HG03442 (cell line): ENCODE measurements around the gene STYXL1.

Experiments
- ATAC-seq: cut with Tn5 transposase; IDR thresholded peaks from one replicate; pipeline ENCODE4 v1.9.1; 2021; ENCODE audit warnings: mild to moderate bottlenecking, moderate library complexity; ENCODE audit not compliant: unreplicated experiment

STYXL1 gene

DNA sequence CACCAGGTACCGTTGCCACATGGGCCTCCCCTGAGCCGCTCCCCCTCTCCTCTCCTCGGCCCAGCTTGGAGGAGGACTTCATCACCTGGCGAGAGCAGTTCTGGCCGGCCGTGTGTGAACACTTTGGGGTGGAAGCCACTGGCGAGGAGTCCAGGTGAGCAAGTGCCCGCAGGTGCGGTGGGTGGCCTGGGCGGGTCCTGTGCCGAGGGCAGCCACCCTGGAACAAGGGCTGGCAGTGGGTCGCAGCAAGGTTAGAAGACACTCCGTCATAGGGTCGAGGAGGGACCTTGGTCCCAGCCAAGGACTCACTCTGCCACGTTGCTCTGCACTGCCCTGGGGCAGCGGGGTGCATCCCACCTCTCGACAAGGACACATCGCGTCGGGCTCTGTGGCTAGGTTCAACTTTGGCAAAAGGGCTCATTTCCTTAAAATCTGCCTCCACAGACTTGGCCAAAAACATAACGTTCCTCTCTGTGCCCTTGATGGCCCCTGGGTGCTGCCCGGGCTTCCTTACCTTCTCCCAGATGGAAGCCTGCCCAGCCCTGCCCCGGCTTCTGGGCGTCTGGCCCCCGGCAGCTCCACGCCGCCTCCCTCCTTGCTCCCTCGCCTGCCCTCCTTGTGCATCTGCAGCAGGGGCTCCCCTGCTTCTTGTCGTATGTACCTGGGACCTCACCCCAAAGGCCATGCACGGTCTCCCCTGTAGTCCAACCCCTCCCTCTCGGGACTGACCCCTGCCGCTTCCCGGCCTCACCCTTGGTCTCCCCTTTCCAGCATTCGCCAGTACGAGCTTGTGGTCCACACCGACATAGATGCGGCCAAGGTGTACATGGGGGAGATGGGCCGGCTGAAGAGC is 66.1 kb downstream of the STYXL1 start:
- ATAC-seq = no peak

DNA sequence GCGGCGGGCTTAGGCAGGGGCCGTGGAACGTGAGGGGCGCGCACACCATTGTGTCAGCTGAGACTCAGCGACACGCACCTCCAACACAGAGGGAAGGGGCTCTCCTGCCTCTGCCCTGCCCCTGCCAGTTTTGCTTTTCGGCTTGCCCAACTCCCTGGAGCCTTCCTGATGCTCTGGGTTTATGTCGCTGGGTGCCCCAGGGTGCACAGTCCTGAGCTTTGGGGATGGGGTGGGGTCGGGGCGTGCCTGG is 66.7 kb downstream of the STYXL1 start:
- no peak for ATAC-seq

DNA sequence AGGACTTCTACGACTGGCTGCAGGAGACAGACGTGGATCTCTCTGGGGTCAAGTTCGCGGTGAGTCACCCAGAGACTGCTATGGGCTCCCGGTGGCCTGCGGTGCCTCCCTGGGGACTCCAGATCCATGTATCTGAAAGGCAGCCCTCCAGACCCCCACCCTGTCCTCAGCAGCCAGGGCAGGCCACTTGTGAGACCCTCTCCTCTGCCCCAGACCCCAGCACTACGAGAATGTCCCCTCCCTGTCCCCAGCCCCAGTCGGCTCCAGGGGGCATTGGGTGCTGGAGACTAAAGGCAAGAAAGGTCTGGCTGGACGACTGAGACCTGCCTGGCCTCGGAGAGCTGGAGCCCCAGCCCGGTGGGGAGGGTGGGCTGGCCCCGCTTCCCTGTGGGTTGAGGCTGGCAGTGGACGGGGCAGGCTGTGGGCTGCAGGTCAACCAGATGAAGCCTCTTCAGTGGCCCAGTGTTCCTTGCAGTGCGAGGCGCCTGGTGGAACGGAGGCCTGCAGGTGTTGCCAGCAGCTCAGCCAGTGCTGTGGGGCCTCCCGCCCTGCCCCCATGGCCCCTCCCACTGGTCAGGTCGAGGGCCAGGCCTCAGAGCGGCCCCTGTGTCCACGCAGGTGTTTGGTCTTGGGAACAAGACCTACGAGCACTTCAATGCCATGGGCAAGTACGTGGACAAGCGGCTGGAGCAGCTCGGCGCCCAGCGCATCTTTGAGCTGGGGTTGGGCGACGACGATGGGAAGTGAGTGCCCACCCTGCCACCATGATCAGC is 67.2 kb downstream of the STYXL1 start:
- ATAC-seq = no peak

- no peak for ATAC-seq
These were observed 67.9 kb downstream of the STYXL1 start for GRCh38 chr7:75979759-75980429.

- ATAC-seq = no peak
These were observed 70.1 kb downstream of the STYXL1 start for GRCh38 chr7:75977743-75978142.

DNA sequence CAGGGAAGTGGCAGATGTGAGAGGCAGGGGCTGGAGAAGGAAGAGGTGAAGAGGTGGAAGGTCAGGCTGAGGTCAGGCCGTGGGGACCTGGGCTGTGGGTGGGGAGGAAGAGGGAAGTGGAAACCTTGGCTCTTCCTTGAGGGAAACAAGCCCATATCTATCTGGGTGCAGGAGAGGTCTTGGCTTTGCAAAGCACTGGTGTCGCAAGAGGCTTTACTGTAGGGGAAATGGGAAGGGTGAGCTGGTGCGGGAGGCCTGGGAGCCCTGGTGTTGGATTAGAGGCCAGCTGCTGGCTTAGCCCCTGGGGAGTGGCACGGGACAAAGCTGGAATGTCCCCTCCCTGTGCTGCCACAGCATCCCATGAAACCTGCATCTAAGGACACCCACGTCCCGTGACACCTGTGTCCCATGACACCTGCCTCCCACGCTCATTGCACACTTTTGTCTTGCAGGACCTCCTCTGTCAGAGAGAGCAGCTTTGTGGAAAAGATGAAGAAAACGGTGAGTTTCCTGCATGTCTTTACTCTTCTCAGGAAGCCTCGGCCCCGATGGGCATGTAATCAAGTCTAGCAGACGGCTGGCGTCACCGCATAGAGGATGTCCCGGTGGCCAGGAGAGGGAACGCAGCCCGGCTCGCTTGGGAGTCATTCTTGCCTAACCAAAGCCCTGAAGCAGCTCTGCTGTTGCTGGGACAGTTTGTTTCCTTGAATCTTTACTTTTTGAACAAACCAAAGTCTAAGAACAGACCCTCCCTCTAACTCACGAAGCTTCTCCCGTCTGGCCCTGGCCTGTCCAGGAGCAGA is 75.6 kb downstream of the STYXL1 start:
- no peak for ATAC-seq

GRCh38 chr7:75971309-75971960 is 76.4 kb downstream of the STYXL1 start:
- ATAC-seq = no peak

DNA sequence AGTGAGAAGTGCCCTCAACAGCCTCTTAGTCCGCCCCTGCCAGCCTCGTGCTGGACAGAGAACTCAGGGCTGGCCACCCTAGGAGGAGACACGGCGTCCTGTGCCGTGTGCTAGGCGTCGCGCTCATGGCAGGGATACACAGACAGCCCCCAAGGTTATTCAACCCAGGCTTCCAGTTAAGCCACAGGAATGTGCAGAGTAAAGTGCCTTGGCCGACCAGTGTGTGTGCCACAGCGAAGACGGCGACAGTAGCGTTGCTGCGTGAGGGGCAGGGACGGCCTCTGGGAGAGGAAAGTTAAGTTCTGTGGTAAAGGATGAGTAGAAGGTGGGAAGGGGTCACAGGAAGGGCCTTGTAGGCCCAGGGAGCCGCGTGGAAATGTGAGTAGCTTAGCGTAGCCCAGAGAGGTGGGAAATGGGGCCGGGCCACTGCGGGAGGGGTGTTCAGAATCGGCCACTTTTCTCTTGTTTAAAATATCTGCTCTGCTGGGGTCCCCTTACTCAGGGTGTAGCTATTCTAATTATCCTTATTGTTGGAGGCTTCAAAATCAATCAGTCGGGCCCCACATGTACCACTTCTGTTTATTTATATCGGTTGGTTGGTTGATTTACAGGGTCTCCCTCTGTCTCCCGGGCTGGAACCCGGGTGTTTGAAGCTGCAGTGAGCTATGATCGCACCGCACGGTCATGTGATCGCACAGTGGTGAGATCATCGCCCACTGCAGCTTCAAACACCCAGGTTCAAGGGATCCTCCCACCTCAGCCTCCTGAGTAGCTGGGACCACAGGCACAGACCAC is 77.9 kb downstream of the STYXL1 start:
- no peak for ATAC-seq

DNA sequence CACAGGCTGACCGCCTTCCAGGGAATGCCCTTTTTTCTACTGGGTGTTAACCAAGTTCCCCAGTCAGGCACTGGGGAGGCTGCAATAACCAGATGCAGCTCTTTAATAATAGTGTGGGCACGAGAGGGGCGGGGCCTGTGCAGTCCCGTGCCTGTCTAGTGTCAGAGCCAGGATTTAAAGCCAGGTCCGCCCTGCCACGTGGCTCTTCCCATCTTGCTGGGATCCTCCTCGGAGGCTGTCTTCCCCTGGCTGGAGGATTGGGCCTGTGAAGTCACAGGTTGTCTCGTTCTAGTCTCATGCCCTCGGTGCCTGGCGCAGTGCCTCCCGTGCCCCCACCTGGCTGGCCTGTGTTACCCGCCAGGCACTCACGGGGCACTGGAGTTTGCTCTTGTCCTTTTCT is 78.6 kb downstream of the STYXL1 start:
- no peak for ATAC-seq

DNA sequence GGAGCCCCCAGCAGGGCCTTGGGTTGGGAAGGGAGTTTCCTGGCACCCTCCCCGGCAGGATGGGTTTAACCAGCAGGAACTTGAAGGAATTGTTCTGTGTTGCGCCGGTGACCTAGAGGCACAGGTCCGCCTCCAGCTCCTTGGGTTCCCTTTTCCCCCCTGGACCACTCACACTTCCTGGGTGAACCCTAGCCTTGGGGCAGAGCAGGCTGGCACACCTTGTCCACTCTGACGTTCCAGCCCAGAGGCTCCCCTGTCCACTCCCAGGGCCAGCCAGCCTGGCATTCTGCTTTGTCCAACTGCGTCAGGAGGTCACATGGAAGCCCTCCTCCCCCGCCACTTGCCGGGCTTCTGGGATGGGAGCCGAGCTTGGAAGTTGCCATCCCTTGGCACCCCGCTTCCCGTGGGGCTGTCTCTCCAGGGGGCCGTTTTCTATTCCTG is 79.2 kb downstream of the STYXL1 start:
- no peak for ATAC-seq

DNA sequence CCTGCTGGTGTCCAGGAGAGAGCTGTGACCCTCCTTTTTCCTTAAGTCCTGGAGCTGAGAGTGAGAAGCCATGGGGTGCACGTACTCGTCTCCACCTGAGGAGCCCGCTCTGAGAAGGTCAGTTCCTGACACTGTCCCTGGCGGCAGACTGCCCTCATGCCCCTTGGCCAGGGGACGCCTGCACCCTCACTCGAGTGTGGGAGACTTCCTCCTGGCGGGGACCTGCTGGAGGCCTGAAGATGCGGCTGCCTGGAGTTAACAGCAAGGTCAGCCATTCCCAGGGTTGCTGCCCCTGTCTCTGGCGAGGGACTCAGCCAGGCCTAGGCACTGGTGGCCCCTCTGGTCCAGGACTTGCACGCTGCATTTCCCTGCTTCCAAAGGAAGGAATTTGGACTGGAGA is 79.8 kb downstream of the STYXL1 start:
- no peak for ATAC-seq

DNA sequence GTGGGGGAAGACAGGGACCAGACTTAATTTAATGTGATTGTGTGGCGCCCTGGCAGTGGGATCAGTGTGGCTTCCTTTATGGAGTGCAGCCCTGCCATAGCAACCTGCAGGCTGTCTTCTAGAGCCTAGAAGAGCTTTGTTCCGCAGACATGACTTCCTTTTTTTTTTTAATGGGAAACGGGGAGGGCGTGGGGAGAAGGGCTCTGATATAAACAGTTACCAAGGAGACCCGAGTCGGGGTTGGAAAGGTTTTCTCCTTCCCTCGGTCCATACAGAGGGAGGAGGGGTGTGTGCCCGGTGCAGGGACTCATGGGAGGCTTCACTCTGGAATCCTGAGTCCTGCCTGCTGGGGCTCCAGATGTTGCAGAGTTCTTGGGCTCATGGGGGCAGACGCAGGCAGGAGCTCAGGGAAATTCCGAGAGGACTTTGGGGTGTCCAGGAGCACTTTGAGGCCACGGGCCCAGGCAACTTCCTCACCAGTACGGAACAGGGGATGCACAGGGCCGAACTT is 80.3 kb downstream of the STYXL1 start:
- ATAC-seq = no peak

- ATAC-seq = no peak
These were observed 80.7 kb downstream of the STYXL1 start for GRCh38 chr7:75967055-75967454.

- ATAC-seq = no peak
These were observed 81.4 kb downstream of the STYXL1 start for GRCh38 chr7:75966190-75966961.

GRCh38 chr7:75965617-75966016 is 82.2 kb downstream of the STYXL1 start:
- no peak for ATAC-seq

- ATAC-seq = no peak
These were observed 84.3 kb downstream of the STYXL1 start for GRCh38 chr7:75963381-75963995.

DNA sequence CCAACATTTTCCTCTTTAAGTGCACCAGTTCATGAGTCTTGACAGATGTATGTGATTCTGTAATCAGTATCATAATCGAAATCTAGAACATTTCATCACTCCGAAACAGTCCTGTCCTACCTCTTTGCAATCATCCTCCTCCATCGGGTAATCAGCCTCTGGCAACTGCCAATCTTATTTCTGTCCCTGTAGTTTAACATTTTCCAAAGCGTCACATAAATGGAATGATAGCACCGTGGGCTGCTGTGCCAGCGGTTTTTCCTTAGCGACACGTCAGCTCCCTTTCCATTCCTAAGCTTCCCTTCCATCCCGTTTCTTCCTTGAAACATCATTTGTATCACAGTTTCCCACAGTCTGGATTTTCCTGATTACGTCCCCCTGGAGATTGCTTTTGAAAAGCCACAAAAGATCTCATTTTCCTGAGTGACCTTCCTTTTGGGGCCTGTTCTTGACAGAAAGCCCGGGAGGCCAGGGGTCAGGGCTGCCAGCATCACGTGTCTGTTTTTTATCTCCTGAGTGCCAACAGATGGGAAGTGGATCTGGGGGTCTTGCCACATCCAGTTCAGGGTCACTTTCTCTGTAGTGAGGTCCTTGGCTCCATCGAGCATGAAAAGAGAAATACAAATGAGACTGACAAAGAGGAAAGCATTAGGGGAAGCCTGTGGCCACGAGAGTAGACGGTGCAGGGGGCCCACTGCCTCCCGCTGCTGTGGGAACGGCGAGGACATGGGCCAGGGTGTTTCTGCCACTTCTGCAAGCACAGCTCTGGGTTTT is 85.0 kb downstream of the STYXL1 start:
- no peak for ATAC-seq

DNA sequence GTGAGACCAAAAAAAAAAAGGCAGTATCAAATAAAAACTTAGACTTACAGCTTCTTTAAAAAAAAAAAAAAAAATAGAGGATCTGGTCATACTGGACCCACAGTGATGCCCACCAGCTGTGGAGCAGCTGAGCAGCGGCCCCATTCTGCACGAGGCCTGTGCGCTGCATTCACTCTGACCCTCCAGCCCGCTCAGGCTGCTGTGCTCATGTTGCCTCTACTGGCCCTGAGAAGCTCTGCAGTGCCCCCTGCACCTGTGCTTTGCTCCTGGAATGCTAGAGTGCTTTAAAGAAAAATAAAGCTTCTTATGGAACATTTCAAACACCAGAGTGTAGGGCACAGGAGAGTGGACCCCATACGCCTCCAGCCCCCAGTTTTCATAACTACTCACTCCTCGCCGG is 86.6 kb downstream of the STYXL1 start:
- ATAC-seq = no peak
